ENCODE data around the gene TRIM44.
A peak's percentile ranks its signal among the peaks of the same experiment; 100 is the strongest.
"Not testable (repeated sequence)": the region's sequence is repeated elsewhere in the genome, so short reads cannot be mapped to it uniquely, and the experiment has no call there.

GRCh38 chr11:35860194-35860593 lies 197.6 kb downstream of the TRIM44 start:
- 0 out of 2 replicates have a peak, but pooled peaks have one; percentile 6 for TF ChIP-seq CTCF (conservative IDR thresholded peaks at IDR 0.05)
- TF ChIP-seq ZFX (IDR thresholded peaks at IDR 0.05), result not testable (repeated sequence)

Data from C4-2B (cell line).